Measurements from ENCODE around the gene ACP5.
"Not testable (repeated sequence)": the region's sequence is repeated elsewhere in the genome, so short reads cannot be mapped to it uniquely, and the experiment has no call there.

DNA sequence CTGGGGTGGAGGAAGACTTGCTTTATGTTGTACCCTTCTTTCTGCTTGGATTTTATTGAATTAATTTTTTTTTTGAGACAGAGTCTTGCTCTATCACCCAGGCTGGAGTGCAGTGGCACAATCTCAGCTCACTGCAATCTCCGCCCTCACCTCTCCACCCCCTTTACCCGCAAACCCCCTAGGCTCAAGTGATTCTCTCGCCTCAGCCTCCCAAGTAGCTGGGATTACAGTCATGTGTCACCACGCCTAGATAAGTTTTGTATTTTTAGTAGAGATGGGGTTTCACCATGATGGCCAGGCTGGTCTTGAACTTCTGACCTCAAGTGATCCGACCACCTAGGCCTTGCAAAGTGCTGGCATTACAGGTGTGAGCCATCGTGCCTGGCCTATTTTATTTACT lies 4.1 kb downstream of the ACP5 start:
- TF ChIP-seq, protein P1, sequence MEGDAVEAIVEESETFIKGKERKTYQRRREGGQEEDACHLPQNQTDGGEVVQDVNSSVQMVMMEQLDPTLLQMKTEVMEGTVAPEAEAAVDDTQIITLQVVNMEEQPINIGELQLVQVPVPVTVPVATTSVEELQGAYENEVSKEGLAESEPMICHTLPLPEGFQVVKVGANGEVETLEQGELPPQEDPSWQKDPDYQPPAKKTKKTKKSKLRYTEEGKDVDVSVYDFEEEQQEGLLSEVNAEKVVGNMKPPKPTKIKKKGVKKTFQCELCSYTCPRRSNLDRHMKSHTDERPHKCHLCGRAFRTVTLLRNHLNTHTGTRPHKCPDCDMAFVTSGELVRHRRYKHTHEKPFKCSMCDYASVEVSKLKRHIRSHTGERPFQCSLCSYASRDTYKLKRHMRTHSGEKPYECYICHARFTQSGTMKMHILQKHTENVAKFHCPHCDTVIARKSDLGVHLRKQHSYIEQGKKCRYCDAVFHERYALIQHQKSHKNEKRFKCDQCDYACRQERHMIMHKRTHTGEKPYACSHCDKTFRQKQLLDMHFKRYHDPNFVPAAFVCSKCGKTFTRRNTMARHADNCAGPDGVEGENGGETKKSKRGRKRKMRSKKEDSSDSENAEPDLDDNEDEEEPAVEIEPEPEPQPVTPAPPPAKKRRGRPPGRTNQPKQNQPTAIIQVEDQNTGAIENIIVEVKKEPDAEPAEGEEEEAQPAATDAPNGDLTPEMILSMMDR (IDR thresholded peaks at IDR 0.05) = not testable (repeated sequence)
- not testable (repeated sequence) for TF ChIP-seq POLR2A (IDR thresholded peaks at IDR 0.05)

All from adrenal gland (tissue), 5 donors.